T-helper 2 cell (primary cell): Measurements from ENCODE around the gene CTDSPL2.
"Not testable (repeated sequence)": the region's sequence is repeated elsewhere in the genome, so short reads cannot be mapped to it uniquely, and the experiment has no call there.

ENCODE experiments used
- DNase-seq, 5 experiments: peaks; one replicate each; pipeline versions ENCODE4 v3.0.0 to v3.0.0-alpha.2; 2012 to 2022

Gene CTDSPL2

DNA sequence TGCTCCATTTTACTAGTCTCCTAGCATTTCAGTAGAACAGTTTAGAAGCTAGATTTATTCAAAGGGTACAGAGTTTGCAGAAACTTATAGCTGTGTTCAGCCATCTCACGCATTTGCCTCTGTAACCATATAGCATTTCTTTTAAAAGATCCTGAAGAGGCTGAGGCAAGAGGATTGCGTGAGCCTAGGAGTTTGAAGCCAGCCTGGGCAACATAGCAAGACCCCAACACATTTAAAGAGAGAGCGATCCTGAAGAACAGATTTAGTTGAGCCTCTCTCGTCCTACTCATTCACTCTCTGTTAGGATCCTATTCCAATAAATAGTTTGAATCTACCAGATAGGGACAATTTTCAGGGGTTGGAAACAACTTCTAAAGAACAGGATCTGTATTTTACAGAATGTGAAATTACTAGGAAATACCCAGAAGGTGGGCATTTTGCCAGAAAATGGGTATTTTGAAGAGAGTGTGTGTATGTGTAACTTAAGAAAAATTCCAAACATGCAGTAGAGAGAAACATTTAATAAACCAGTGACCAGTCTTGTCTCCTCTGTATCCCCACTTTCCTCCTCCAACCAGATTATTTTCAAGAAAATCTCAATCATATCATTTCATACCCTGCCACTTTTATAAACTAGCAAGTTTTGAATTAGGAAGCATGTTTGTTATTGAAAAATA, 114.0 kb downstream of the CTDSPL2 start:
- DNase-seq: no peak

DNA sequence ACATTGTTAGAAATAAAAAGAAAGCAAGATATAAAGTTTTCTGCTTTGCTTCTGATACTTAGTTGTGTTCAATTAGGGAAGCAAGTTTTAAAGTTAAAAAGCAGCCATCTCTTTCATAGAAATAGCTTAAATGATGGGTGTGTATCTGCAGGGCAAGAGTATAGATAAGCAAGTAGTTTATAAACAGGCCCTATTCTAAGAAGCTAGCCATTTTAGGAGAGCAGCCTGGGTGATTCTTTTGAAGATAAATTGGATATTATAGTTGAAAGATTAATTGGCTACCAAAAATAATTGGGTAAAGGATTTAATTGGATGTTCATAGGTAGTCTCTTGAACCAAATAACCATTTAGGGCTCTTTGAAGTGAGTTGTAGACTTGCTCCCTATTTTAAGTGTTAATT, 115.2 kb downstream of the CTDSPL2 start:
- DNase-seq: no peak

DNA sequence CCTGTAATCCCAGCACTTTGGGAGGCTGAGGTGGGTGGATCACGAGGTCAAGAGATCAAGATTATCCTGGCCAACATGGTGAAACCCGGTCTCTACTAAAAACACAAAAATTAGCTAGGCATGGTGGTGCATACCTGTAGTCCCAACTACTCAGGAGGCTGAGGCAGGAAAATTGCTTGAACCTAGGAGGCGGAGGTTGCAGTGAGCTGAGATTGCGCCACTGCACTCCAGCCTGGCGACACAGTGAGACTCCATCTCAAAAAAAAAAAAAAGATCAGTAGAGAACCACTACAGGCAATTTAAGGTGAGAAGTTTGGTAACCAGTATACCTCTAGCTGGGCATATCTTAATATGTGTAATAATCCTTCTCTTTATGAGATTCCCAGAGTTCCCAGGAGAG, 117.3 kb downstream of the CTDSPL2 start:
- DNase-seq: not testable (repeated sequence)

DNA sequence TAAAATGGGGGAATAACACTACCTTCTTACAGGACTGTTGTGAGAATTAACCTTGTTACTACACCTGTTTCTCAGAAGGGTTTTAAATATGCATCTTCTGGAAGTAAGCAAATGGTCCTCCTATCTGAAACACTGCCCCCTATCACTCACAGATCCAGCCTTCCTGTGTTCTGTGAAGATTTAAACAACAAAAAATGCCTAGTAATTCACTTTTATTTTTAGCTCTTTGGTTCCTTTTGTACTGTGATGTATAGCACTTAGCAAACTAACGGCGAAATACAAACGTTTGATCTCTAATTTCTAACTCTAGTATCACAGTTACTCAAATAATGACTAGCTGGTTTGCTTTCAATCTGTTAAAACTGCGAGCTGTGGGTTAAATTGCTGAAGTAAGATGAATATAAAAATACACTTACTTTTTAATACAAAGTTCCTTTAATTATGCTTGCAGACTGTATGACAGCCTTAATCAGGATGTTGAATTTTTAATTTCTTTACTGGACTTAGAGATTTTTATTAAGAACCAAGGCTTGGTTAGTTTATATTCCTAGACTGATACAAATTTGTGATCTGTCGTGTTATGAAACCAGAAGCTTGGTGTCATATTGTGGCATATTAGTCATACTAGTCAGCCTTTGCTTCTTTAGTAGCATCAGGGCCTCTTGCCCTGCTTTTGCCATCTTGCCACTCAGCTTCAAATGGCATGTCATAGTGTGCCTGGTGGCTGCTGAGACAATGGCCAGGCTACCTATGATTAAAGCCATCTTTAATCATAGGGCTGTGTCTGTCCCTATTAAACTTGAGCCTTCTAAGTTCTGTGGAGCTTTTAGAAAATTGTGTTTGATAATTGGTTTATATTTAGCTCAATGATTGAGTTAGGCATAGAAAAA, 118.7 kb downstream of the CTDSPL2 start:
- DNase-seq: peak in 2 of 5 experiments; percentile 23 to 91

DNA sequence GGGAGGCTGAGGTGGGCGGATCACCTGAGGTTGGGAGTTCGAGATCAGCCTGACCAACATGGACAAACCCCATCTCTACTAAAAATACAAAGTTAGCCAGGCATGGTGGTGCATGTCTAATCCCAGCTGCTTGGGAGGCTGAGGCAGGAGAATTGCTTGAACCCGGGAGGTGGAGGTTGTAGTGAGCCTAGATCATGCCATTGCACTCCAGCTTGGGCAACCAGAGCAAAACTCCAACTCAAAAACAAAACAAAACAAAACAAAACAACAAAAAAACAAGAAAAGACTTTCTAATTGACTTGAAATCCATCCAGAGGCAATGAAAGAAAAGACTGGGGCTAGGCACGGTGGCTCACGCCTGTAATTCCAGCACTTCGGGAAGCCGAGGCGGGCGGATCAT, 121.7 kb downstream of the CTDSPL2 start:
- DNase-seq: not testable (repeated sequence)

DNA sequence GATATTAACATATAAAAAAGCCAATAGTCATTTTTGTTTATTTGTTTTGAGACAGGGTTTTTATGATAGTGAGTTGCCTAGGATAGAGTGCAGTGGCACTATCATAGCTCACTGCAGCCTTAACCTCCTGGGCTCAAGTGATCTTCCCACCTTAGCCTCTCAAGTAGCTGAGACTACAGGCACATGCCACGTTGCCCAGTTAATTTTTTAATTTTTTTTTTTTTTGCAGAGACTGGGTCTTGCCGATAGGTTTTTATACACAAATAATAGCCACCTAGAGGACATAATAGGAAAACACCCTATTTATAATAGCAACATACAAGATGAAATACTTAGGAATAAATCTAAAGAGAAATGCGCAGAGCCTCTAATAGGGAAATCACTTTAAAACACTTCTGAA, 122.8 kb downstream of the CTDSPL2 start:
- peak in 2 of 5 experiments; percentile 16 to 57 for DNase-seq

DNA sequence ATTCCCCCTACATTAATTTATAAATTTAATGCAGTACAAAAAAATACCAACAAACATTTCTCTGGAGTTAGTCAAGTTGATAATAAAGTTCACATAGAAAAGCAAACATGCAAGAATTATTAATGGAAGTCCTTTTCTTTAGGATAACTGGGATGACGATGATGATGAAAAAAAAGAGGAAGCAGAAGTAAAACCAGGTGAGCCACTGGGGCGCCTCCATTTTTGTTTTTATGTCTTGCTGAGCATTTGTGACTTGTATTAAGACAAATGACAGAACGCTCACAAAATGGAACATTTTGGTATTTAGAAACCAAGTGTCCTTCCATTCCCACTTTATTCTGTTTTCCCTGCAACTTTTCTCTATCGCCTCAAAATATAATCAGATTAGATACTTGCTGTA, 123.3 kb downstream of the CTDSPL2 start:
- no peak for DNase-seq

DNA sequence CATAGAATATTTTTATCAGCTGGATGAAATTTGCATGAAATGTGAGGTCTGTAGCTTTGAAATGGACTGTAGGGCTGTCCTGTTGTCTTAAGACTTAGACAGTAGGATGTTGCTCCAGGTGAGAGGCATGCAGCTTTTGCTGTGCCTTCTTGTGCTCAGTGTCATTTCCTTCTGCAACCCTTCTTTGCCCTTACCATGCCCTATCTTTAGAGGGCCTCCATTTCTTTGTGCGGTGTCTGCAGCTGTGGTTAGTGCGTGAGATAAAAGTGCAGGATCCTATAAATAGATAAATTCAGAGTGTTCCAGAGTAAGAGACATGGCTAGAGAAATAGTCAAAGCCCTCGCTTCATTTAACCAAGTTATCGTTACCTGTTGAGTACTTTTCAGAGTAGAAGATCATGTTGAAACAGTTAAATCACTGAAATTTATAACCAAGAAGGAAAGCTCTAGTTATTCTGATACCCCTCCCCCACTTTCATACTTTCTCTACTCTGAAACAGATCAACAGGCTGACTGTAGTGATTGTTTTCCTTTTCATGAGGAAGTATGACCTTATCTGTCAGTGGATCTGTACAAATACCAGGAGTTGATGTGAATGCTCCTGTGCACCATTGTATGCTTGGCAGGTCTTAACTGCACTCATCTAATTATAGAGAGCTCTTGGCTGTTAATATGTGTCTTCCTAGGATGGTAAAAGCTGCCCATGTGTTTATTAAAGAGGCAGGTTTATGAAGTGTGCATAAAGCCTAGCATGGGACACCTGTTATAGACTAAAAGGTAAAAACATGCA, 127.7 kb downstream of the CTDSPL2 start:
- DNase-seq: peak in 1 of 5 experiments; percentile 76

DNA sequence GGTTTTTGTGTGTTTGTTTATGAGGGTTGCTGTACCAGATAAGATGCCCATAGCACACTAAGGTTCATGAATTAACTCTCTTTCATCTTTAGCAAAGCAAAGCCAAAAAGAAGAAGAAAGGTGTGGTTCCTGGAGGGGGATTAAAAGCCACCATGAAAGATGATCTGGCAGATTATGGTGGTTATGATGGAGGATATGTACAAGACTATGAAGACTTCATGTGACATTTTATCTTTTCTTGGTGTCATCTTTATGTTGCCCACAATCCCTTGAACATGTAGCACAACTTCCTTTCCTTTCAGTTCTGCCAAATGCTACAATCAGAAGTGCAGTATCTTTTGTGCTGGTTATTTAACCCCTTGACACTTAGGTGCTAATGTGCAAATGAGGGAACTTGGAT, 133.5 kb downstream of the CTDSPL2 start:
- peak in 1 of 5 experiments; percentile 82 for DNase-seq

DNA sequence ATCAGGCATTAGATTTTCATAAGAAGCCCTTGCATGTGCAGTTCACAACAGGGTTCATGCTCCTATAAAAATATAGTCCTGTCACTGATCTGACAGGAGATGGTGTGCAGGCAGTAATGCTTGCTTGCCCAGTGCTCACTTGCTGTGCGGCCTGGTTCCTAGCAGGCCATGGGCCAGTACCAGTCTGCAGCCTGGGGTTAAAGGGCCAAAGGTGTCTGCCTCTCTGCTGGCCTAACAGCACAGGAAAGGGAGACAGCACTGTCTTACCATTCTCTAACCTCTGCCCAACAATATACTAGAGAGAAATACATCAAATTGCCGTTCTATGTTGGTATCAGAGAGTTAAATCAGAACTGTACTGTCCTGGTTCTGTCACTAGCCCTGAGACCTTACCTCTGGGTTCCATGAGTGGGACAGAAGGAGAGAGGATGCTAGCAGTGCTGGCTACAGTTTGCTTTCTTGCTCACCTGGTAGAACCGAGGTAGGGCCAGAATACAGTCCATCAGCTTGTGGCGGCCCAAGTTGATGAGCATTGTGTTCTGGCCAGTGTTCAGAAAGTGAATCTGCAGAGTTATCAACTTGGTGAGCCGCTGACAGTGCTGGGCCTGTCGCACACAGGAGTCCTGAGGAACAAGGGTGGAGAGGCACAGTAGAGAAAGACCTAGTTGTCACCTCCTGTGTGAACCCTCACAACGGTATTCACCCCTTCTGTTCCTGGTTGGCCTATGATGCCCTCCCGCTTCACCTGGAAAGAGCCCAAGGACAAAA, 138.1 kb downstream of the CTDSPL2 start:
- no peak for DNase-seq

DNA sequence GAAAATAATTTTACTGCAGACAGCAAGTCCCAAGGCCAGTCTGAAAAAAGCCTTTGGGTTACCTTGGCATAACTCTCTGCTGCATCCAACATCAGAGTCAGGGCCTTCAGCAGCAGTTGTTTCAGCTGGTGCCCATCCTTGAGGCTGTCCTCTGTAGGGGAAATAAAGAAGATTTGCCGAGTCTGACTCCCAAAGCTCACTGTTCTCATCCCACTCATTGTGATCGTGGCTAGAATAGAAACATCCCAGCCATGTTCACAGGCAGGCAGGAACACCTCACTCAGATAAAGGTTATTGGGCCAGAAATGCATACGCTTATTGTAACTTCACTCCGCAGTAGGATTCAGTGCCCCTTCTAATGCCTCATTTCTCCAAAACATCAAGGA, 138.7 kb downstream of the CTDSPL2 start:
- DNase-seq: no peak

DNA sequence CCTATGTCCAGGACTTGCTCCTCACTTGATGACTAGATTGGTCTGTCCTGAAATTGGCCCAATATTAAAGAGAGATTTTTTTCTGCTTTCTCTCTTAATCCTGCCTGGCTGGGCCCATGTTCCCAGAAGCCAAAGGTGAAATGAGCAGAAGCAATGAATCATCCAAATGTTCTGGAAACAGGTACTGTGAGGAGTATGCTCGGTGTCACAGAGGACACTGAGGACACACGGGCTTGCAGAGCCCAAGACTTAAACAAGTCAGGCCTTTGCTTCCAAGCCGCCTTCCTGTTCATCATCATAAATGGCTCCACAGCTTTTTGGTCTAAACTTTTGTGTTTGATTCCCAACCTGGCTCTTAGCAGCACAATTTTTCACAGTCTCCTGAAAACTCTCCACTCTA, 140.9 kb downstream of the CTDSPL2 start:
- DNase-seq: no peak

DNA sequence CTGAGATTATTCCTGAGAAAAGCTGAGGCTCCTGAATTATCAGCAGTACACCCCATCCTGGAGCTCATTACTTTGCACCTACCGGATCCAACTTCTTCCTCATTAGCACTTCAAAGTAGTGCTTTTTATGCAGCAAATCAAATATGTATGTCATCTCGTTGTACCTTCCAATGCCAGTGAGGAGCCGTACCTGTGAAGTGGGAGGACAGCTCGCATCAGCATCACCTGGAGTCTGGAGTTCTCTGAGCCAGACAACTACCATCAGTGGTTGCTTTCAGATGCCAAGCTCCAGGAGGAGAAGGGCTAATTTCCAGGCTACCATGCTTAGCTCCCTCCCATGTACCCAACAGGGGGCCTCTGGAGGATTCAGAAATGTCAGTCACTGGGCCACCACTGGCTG, 141.9 kb downstream of the CTDSPL2 start:
- no peak for DNase-seq

DNA sequence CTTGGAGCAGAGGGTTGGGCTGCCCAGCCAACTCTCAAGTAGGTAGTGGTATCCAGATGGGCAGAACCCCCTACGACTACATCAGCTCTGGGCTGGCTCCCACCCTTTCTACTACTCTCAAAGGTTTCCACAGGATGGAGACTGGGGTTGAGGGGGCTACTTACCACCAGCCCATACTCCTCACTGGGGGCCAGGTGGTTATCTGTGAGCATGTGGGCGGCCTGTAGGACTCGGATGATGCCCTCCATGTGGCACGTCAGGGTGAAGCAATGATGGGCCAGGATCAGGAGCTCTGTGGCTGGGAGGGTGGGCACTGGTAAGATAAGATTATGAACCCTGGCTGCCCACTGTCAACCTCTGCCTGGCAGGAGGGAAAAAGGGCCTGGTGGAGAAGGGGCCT, 142.9 kb downstream of the CTDSPL2 start:
- DNase-seq: no peak

DNA sequence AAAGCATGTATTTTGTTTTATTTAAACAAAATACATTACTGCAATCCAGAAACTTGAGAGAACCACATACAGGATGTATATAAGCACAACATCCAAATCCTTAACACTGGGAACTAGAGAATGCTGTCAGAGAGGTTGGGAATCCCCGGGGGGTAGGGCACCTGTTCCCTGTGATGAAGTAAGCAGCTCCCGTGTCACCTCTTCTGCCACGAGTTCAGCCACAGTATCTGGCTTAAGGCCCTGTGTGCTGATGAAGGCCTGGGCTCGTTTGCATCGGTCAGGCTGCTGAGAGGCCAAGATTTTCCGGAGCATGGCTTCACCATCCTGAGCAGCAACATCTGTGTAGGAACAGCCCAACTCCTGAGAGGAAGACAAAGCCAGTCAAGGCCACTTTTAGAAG, 146.0 kb downstream of the CTDSPL2 start:
- DNase-seq: no peak

DNA sequence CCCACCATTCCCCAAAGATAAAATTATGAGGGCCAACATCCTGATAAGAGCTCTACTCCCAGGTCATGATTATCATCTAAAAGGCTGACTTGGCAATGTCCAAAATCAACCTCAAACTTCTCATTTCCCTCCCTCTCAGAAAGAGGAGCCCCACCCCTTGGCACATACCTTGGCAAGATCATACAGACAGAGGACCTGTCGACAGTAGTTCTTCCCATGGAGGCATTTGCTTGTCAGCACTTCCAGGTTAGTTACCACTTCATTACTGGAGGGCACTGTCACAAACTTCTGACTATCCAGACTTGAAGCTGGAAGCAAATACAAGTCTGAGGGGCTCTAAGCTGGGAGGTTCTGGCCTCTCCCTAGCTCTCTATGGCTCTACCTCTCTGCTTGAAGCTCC, 147.3 kb downstream of the CTDSPL2 start:
- no peak for DNase-seq
